Measurements from ENCODE around the gene PTPN14. TPM values are rescaled to one million over a fixed set of nuclear protein-coding genes. Genes with fewer than 3 reads are reported as not detected.

Gene PTPN14
- total RNA-seq, 1 experiment from 2014 or later = 37.5 TPM

- Histone ChIP-seq H3K9me3 (ENCODE audit: control insufficient read depth in 1 of 2, insufficient read depth in 1 of 2, low read depth in 1 of 2, low read length in 2 of 2) (no peaks in the 10 kb centered on the region), H3K9me2 (ENCODE audit: insufficient read depth) (no peaks in the 10 kb centered on the region), H3K27ac (ENCODE audit: low read depth, low read length) (no peak overlapping the region), H3K27me3 (ENCODE audit: insufficient read depth, low read length) (no peaks in the 10 kb centered on the region), H3K4me2 (ENCODE audit: low read length) (no peak overlapping the region), H3K4me1 (ENCODE audit: control insufficient read depth in 1 of 2, insufficient read depth in 2 of 2, low read length in 2 of 2) (peaks cover 9 to 10% of the 10 kb centered on the region in 2 experiments; a peak in 3 of 4 replicates), H3K79me2 (ENCODE audit: insufficient read depth, low read length) (peaks cover 8% of the 10 kb centered on the region; the same call in 1 of the 2 replicates), H2AFZ (ENCODE audit: low read depth, low read length, poor library complexity, severe bottlenecking) (no peak overlapping the region), H3K9ac (ENCODE audit: low read length) (no peak overlapping the region), H3K36me3 (ENCODE audit: control insufficient read depth in 1 of 2, insufficient read depth in 2 of 2, low read length in 2 of 2) (no peaks in the 10 kb centered on the region), H4K20me1 (ENCODE audit: insufficient read depth) (peaks cover 4% of the 10 kb centered on the region; the same call in 1 of the 2 replicates), H3K4me3 (replicated peaks in 1 of 2; ENCODE audit: low read depth in 1 of 2, low read length in 2 of 2) (no peak overlapping the region)
- intact Hi-C loops (cut with micrococcal nuclease) = no loop called here
- RAD21 ChIA-PET (ENCODE audit: low non-redundant PET in 1 of 2, low total read pairs in 2 of 2, uncharacterized antibody in 2 of 2, unreplicated experiment in 2 of 2) = no interaction called here
- TF ChIP-seq EGR1 (IDR thresholded peaks at IDR 0.05; ENCODE audit: low read depth) = no peak
- TF ChIP-seq JUND (IDR thresholded peaks at IDR 0.05) = no peak
- TF ChIP-seq, protein P1, sequence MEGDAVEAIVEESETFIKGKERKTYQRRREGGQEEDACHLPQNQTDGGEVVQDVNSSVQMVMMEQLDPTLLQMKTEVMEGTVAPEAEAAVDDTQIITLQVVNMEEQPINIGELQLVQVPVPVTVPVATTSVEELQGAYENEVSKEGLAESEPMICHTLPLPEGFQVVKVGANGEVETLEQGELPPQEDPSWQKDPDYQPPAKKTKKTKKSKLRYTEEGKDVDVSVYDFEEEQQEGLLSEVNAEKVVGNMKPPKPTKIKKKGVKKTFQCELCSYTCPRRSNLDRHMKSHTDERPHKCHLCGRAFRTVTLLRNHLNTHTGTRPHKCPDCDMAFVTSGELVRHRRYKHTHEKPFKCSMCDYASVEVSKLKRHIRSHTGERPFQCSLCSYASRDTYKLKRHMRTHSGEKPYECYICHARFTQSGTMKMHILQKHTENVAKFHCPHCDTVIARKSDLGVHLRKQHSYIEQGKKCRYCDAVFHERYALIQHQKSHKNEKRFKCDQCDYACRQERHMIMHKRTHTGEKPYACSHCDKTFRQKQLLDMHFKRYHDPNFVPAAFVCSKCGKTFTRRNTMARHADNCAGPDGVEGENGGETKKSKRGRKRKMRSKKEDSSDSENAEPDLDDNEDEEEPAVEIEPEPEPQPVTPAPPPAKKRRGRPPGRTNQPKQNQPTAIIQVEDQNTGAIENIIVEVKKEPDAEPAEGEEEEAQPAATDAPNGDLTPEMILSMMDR (IDR thresholded peaks at IDR 0.05 in 2 of 3, conservative IDR thresholded peaks at IDR 0.05 in 1 of 3; ENCODE audit: borderline replicate concordance in 1 of 3, insufficient read depth in 1 of 3, low read depth in 2 of 3, low read length in 2 of 3) = no peak
- no peak for TF ChIP-seq REST (IDR thresholded peaks at IDR 0.05; ENCODE audit: low read depth)
- no peak for TF ChIP-seq POLR2AphosphoS5 (IDR thresholded peaks at IDR 0.05; ENCODE audit: low read depth, low read length)
- no peak for TF ChIP-seq ATF3 (IDR thresholded peaks at IDR 0.05)
- TF ChIP-seq ELF1 (IDR thresholded peaks at IDR 0.05; ENCODE audit: borderline replicate concordance, low read depth) = no peak
- no peak for TF ChIP-seq ZFX (IDR thresholded peaks at IDR 0.05)
- no peak for TF ChIP-seq FOSL1 (IDR thresholded peaks at IDR 0.05; ENCODE audit: low read depth)
- no peak for TF ChIP-seq SP1 (IDR thresholded peaks at IDR 0.05; ENCODE audit: low read depth)
- no peak for TF ChIP-seq EZH2 (IDR thresholded peaks at IDR 0.05)
- no peak for TF ChIP-seq ZBTB33 (IDR thresholded peaks at IDR 0.05; ENCODE audit: extremely low read depth, insufficient replicate concordance, low read length)
- TF ChIP-seq RAD21 (IDR thresholded peaks at IDR 0.05; ENCODE audit: low read depth) = no peak
- TF ChIP-seq EZH2phosphoT487 (IDR thresholded peaks at IDR 0.05; ENCODE audit: borderline replicate concordance) = no peak
- no peak for TF ChIP-seq SRF (IDR thresholded peaks at IDR 0.05; ENCODE audit: low read depth)
- no peak for TF ChIP-seq CBX3 (IDR thresholded peaks at IDR 0.05; ENCODE audit: low read depth)
- TF ChIP-seq POLR2A (IDR thresholded peaks at IDR 0.05; ENCODE audit: borderline replicate concordance, extremely low read depth, insufficient read depth, insufficient read length) = no peak
- no peak for TF ChIP-seq YY1 (IDR thresholded peaks at IDR 0.05; ENCODE audit: extremely low read depth, insufficient replicate concordance, low read depth, low read length)
- TF ChIP-seq MAX (IDR thresholded peaks at IDR 0.05) = no peak
- CTCF ChIA-PET = no interaction called here
- no TSS peak for BruUV-seq (replicated peaks)
- POLR2A ChIA-PET = no interaction called here
- ATAC-seq (no peak), DNase-seq (ENCODE audit: low read depth, low spot score) (no peak)
Observed at GRCh38 chr1:214416858-214417257, 134.5 kb downstream of the PTPN14 start.
